ENCODE data around the gene CD151.
A peak's percentile ranks its signal among the peaks of the same experiment; 100 is the strongest.

The CD151 gene

DNA sequence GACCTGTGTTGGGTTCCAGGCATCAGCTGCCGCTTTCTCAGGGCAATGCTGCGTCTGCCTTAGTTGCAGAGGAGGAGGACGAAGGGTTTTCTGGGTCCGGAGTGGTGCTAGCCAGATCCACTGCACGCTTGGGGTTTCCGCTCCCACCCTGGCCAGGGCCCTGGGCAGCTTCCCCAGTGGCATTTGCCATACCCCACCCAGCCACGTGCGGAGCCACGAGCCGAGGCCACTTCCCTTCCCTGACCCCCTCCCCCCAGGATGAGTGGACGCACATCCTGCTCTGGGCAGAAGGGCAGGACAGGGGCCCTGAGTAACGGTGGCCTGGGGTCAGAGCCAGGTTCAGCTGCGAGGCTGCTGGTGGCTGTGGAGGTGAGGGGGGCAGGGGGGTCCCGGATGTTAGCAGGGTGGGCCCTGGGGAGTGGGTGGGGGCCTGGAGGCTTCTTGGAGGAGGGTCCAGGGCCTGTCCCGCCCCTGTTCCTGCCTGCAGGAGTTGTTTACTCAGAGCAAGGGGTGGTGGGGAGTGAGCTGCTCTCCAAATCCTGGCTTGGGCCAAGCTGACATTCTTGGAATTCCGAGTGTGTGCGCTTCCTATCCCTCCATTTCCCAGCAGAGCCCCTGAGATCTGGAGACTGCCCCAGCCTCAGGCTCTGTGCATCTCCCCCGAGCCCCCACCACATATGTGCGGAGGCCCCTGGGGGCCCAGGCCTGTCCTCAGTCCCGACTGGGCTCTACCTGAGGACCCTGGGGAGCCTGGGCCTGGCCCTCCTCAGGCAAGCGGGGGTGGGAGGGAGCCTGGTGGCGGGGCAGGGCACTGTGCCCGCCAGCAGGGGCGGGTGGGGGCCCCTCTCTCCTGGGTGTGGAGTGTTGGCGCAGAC is 11.3 kb downstream of the CD151 start:
- DNase-seq: no peak

DNA sequence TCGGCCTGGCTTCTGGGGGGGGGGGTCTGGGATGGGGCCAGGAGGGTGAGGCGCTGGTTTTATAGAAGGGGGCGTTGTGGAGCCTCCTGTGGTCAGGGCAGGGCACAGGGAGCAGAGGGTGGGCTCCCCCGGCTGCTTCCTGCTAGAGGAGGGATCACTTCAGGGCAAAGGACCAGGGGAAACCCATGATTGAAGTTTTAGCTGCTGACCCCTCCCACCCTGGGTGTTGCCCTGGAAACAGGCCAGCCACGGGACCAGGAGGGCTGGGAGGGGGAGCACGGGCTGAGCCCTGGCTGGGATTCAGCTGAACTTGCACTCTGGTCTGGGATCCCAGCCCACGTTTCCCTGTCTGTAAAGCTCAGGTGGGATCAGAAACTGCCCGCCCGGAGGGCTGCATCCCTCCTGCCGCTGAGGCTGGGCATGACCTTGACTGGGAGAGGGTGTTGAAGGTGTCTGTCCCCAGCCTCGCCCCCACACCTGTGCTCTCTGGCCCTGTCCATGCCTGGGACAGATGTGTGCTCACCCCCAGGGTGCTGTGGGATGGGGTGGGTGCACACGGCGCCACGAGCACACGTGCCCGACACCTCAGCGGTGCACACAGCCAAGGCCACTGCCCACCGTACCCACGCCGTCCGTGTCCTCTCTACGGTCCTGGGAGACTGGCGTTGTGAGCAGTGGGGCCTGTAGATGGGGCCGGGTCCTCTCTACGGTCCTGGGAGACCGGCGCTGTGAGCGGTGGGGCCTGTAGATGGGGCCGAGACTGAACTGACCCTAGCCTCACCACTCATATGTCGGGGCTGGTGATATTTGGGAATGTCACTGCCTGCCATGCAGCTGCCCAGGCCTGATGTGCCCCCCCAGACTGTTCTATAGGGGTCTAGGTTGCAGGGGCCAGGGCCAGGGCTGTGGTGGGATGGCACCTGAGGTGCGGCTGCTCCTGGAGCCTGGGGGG is 12.2 kb downstream of the CD151 start:
- no peak for DNase-seq

DNA sequence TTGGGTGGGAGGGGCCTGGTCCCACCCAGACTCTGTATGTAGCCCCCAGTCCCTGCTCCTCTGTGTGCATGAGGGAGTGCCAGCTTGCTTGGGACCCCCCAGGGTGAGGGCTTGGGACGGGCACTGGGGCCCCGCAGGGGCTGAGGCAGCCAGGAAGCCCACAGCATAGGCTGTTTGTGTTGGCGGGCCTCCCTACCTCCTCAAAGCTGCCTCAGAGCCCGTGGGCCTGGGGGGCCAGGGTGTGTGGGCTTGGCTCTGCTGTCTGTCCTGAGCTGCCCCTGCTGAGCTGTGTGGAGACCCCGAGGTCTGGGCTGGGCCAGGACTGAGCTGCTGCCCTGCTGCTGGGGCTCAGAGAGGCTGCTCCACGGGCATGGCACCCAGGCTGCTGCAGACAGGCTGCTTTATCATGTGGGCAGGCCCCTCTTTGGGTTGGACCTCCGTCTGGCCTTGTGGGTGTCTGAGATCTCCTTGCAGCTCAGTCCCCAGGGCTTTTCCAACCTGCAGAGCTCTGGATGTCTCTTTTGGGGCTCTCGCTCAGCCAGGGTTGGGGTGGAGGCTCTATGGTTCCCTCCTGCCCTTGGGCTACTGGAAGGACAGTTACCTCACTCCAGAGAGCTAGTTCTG is 13.2 kb downstream of the CD151 start:
- DNase-seq: no peak

DNA sequence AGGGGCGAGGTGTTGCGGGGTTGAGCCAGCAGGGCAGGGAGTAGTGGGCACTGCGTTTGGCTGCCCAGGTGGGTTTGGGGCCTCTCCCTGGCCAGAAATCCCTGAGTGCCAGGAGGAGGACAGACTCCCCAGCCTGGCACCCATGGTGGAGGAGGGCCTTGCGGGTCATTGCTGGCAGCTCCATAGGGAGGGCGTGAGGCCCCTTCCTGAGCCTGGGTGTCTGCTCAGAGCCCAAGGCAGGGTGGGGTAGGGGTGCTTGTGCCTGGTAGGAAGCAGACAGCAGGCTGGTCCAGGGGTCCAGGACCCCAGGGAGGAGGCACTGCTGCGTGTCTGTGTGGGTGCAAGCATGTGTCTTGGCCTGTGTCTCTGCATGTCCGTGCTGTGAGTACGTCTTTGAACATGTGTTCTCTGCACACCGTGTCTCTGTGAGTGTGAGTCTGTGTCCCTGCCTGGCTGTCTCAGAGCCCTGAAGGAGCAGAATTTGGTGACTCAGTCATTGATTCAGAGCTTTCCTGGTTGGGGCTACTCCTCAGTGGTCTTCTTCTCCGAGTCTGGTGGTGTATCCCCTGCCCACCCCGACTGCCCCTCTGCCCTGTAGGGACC is 13.8 kb downstream of the CD151 start:
- DNase-seq: no peak

DNA sequence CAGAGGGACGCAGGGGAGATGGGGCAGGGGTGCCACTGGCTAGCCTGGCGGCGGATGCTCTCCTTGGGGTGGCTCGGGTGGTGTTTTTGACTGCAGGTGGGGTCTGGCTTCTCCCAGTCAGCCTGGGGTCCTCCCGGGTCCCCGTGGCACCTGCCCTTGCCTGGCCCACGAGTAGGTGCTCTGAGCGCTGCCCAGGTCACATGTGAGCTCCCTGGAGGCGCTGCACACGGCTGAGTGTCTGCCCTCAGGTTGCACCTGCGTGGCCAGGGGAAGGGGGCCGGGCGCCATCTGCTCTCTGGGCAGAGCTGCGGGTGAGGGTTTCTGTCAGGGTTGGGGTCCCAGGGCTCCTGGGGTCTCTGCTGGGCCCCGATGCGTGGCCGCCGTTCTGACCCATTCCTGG is 15.1 kb downstream of the CD151 start:
- no peak for DNase-seq

DNA sequence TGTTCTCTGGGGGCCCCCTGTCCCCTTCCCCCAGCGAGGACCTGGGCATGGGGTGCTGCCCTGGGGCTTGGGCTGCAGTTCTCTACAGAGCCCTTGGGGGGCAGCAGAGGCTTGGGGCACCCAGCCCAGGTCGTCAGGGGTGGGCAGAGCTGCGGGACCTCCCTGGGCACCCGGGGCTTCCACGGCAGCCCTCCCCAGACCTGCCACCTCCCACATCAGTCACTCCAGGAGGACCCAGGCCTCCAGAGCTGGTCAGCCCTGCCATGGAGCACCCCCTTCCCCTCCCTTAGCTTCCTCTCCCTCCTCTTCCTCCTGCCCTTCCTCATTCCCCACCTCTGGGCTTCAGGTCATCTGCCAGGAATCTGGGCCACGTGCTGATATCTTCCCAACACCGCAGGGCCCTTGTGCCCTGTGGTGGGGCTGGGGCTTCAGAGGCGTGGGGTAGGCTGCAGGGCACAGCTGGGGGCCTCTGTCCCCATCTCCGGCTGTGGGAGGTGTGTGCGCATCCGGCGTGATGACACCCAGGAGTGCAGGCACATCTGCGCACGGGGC is 15.7 kb downstream of the CD151 start:
- peak; percentile 83 for DNase-seq

DNA sequence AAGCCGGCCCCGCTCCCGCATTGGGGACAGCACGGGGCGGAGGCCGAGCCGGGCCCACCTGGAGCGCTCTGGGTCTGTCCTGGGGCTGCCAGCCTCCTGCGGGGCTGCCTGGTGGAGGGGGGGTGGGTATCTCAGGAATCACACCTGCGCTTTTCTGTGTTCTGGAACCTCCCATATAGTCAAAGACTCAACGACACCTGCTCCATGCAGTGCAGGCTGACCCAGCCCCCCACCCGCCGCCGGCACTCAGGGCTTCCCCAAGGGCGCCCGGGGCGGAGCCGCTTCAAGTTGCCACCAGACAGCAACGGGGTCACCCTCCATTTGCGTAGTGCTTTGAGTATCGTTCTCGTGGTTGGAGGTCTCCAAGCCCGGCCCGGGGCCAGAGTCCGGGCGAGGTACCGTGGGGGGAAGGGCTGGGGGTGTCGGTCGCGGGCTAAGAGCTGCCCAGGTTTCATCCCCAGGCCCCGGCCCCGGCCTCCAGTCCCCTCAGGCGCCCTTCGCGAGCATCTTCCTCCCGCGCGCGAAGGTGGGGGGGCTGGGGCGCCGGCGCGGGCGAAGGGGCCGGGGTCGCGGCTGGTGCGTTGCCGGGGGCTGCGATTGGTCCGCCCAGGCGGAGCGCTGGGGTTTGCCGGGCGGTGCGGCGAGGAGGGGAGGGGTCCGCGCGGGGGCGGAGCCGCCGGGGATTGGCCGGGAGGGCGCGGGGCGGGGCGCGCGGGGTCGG is 16.5 kb downstream of the CD151 start:
- DNase-seq: peak; percentile 56

DNA sequence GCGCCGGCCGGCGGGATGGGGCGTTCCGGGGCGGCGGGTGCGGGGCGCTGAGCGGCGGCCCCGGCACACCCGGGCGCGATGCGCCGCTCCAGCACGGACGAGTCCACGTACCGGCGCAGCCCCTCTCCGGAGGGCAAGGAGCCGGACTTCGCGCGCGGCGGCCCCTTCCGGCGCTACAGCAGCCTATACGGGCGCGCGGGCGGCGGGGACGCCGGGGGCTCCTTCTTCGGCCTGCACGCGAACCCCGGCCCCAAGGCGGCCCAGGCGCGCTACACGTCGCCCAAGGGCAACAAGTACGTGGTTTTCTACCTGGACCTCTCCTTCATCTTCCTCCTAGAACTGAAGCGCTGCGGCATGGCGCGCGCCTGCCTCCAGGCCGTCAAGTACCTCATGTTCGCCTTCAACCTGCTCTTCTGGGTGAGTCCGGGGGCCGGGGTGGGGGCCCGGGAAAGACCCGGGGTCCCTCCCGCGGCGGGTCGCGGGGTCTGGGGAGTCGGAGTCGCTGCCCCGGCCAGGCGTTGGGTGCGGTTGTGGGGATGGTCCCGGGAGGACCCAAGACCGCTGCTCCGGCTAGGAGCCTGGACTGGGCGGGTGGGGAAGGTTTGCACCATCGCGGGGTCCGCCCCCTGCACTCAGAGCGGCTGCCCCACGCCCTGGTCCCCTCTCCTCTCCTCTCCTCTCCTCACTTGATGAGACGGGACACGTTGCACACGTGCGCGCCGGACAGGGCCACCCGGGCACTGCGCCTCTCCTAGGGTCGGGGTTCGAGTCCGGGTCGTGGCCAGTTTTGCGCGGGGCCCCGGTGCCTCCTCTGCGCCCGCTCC is 17.4 kb downstream of the CD151 start:
- DNase-seq: no peak

DNA sequence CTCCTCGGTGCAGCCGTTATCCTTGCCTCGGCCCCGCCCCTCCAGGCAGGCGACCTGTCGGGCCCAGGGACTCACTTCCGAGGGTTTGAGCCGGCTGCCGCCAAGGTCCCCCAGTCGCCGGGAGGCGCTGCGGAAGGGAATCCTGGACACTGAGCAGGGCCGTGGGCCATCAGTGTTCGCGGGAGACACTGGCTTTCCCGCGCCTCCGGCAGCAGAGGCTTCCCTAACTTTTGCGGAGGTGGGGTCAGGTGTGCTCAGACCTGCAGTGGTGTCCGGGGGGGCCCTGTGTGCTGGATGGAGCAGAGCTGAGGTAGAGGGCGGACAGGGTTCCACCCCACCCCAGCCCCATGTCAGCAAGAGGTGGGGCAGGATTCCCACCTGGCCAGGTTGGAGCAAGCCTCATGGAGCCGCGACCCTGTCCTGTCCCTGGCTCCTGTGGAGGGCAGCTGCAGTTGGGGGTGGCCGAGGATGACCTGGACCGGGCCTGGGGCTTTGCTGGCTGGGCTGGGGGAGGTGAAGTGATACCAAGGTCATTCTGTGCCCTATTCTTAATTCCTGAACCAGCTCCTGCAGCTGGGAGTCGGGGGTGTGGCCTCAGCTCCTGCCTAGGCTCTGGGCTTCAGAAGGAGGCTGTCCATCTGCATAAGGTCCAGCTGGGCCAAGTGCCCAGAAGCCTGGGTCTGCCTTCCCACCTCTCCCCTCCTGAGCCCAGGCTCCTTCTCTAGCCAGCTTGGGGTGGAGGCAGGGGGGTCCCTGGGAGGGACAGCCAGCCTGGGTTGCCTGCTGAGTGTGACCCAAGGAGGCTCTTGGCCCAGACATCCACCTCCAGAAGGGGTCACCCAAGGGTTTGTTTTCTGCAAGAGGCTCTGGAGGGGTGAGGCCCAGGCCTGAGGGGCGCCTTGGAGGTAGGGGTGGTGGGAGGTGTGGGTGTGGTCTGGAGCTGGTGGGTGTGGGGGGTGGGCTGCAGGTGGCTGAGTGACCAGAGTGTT is 18.3 kb downstream of the CD151 start:
- DNase-seq: no peak

DNA sequence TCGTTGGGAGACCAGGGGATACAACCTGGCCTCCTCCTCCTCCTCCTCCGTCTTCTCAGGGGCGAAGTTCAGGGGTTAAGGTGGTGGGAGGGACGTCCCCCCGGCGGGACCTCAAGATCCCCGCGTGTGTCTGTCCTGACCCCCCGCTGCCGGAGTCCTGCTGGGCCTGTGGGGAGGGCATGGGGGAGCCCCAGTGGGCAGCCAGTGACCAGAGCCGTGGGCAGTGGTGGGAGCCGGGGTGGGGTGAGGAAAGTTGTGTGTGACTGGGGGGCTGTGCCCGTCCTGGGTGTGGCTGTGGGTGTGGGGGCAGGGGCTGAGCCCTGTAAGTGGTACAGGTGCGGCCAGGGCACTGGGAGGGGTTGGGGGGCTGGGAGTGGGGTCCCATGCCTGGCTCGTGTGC is 20.0 kb downstream of the CD151 start:
- DNase-seq: no peak

DNA sequence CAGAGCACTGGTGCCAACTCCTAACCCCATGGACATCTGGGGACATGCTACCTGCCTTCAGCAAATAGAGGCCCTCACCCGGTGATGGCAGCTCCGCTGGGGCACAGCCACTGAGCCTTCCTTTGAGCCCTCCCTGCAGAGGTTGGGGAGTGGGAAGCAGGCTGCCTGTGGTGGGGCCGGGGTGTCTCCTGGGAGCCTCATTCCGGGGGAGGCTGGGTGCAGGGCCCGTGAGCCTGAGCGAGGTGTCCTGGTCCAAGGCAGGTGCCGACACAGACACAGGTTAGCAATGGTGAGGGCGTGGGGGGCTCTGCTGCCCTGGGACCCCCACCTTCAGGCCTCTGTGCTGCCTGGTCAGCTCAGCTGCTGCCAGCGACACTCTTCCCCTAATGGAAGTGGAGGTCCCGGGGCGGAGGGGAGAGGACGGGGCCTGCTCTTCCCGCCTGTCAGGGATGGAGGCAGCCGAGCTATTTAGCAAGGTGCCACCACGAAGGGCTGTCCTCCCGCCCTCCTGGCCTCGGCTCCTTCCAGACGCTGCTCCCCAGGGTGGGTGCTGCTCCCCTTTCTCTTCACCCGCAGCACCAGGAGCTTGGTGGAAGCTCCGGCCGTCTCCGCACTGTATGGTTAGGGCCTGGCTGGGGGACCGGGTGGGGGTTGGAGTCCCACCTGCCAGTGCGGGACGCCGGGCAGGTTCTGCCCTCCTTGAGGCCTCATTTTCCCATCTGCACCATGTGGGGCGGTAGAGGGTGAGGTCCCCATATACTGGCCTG is 21.1 kb downstream of the CD151 start:
- no peak for DNase-seq

DNA sequence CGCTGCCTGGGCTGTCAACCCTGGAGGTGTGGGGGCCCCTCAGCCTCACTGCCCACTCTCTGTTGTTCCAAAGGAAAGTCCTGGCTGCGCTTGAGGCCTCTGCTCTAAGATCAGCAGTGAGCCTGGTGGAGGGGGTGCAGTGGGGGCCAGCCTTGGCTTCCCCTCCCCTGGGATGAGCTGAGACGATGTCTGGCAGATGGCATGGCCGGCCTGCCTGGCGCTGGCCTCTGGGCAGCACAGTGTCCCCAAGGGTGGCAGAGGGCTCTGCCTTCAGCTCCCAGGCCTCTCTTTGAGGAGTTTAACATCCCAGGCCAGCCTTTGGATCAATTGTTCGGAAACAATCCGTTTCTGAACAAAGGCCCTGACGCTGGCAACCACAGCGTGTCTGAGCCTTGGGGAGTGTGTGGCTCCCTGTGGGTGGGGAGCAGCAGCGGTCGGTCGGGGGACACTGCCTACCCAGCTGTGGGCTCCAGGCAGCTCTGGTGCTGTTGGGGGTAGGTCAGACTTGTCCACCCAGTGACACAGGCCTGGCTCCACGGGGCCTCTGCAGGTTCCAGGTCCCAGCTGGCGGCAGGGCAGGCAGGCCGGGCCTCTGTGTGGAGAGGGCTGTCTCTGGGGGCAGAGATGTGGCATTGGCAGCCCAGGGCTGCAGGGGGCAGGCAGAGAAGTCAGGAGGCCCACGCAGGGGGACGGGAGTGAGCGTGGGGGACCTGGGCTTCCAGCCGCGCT is 22.0 kb downstream of the CD151 start:
- DNase-seq: no peak

DNA sequence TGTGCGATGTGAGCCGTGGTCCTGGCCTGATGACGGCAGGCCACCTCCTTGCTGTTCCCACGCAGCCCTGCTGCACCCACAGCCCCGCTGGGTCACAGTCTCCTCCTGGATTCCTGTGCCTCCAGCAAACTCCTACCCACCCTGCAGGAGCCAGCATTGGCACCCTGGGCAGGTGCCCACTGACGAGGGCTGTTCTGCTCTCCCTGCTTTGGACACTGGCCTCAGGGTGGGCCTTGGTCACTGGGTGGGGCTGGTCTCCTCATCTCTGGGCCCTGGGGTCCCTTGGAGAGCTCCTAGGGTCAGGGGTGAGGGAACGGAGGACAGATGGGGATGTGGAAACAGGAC is 22.6 kb downstream of the CD151 start:
- no peak for DNase-seq

DNA sequence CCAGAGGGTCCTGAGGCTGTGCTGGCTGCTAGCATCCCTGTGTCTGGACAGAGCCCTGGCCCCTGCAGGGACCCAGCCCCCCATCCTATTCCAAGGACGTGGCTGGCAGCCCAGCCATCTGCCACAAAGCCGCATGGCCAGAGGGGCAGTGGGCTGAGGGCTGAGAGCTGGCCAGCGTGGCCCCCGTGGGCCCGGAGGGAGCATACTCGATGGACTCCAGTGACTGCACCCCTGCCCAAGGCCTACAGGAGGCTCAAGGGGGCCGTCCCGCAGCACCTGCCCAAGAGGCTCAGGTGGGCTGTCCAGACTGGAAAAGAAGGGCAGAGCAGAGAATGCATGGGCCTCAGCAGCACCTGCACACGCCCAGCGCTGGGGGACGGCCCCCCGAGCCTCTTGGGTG is 23.0 kb downstream of the CD151 start:
- DNase-seq: no peak

DNA sequence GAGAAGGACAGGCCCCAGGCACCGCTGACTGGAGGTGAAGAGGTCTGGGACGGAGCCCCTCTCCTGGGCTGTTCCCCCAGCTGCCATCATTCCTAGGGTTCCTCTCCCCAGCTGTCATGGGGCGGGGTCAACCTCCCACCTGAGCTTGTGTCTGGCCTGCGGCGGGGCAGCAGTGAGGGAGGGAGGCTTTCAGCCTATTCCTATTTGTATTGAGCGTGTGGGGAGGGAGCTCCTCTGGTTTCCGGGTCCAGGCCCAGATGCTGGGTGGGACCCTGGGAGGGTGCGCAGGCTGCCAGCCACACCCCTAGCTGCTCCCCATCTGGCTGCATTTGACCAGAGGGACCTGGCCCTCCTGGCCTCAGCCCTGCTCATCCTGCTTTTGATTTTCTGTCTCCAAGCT is 23.6 kb downstream of the CD151 start:
- no peak for DNase-seq

DNA sequence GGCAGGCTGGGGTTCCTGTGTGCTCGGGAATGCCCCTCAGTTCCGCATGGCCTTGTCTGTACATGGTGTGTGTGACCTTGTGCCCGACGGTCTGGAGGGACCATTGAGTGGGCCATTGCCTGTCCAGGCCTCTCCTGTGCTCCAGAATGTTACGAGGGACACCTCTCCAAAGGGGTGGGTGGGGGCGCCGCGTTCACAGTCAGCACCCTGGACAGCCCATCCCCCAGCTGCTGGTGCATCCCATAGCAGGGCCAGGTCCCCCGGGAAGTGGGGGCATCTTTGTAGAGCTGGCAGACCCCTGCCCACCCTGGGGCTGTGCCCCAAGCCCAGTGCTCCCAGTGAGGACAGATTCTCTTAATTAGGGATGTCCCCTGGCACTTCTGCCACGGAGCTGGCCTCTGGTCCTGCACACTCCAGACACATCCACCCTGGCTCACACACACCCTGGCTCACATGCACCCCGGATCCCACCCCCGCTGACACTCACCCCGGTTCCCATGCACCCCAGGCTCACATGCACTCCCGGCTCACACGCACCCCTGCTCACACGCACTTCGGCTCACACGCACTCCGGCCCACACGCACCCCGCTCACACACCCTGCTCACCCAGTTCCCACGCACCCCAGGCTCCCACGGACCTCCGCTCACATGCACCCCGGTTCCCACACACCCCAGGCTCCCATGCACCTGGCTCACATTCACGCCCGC is 25.5 kb downstream of the CD151 start:
- no peak for DNase-seq

DNA sequence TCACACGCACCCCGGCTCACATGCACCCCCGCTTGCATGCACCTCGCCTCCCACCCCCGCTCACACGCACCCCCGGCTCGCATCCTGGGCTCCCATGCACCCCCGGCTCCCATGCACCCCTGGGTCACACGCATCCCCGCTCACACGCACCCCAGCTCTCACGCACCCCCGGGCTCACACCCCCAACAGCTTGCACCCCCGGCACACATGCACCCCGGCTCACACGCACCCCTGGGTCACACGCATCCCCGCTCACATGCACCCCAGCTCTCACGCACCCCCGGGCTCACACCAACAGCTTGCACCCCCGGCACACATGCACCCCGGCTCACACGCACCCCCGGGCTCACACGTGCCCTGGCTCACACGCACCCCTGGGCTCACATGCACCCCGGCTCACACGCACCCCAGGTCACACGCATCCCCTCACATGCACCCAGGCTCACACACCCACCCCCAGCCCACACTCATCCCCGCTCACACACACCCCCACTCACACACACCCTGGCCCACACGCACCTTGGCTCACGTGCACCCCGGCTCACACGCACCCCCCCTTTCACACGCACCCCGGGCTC is 26.1 kb downstream of the CD151 start:
- DNase-seq: no peak

All from stimulated activated CD8-positive, alpha-beta memory T cell treated with anti-CD3 and anti-CD28 coated beads, Interleukin-4, amount 100 ng/mL, for 48 hours (primary cell).